Astrocyte of the cerebellum (primary cell): ENCODE results near the gene AIM2.

Experiments used
- DNase-seq: peaks from one replicate; pipeline ENCODE4 v3.0.0-alpha.2; 2011; ENCODE audit warnings: low read depth
- H3K4me3 ChIP-seq: 2 replicates; pipeline ENCODE4 v1.5.1; 2011; ENCODE audit warnings: mild to moderate bottlenecking, low read depth, low read length, moderate library complexity
- CTCF ChIP-seq: IDR thresholded peaks from 2 replicates; pipeline ENCODE4 v1.5.1; 2012; ENCODE audit warnings: low read length, low read depth, moderate library complexity, mild to moderate bottlenecking; ENCODE audit errors: missing control alignments
- in situ Hi-C: cut with HindIII; loops from 2 replicates; pipeline ENCODE4 v1.10.0; 2017; ENCODE audit warnings: low sequenced_read_pairs

The AIM2 gene

GRCh38 chr1:159081626-159082025 is 5.1 kb upstream of the AIM2 start:
- TF ChIP-seq CTCF, result no peak
- H3K4me3 ChIP-seq, result no peak overlapping the region
- DNase-seq, result no peak
- in situ Hi-C loops, result no loop called here

- in situ Hi-C loops, result no loop called here
- H3K4me3 ChIP-seq, result no peak overlapping the region
- TF ChIP-seq CTCF, result no peak
- DNase-seq, result no peak
These were observed 3.0 kb upstream of the AIM2 start for GRCh38 chr1:159079525-159079924.

- DNase-seq, result no peak
- H3K4me3 ChIP-seq, result no peak overlapping the region
- in situ Hi-C loops, result no loop called here
- TF ChIP-seq CTCF, result no peak
These were observed 775 bp upstream of the AIM2 start for GRCh38 chr1:159077120-159077961.

DNA sequence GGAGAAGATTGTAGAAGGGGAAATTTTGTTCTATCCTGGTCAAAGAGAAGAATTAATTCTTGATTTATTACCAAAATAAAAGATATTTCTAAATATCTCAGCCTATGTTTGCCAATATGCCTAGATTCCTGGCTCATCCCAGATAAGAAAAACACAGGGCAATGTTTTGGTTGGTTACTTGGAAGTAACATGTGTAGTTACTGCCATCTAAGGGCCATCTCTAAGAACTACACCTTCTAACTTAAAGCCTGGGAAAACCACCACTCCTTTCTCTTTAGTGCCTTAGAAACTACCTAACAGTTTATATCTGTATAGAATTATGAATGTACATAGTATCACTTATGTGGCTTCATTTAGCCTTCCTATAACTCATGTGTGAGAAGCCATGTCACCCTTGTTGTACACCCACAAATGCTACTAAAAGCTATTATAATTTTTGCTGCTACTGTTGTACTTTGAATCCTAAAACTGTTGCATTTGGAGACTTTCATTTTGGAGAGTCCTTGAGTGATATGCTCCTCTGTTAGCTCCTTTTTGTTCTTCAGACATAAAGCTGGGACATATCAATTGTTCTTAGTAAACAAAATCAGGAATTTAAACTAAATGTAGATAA is 4.5 kb downstream of the AIM2 start:
- in situ Hi-C loops, result no loop called here
- peak; percentile 63 for DNase-seq

DNA sequence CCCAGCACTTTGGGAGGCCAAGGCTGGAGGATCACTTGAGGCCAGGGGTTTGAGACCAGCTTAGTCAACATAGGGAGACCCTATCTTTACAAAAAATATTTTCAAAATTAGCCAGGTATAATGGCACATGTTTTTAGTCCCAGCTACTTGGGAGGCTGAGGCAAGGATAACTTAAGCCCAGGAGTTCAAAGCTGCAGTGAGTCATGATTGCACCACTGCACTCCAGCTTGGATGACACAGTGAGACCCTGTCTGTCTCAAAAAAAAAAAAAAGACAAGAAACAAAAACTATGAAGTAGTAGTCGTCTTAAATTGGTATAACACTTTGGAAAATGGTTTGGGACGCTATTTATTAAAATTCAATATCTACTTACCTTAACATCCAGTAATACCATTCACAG is 7.7 kb downstream of the AIM2 start:
- TF ChIP-seq CTCF, result no peak
- in situ Hi-C loops, result no loop called here
- H3K4me3 ChIP-seq, result no peak overlapping the region
- DNase-seq, result no peak

More for the DNA sequence above, 4.5 kb downstream of the AIM2 start:
- peak; percentile 69 for TF ChIP-seq CTCF
- H3K4me3 ChIP-seq, result no peak overlapping the region

- in situ Hi-C loops, result no loop called here
- DNase-seq, result no peak
- no peak overlapping the region for H3K4me3 ChIP-seq
- TF ChIP-seq CTCF, result no peak
These were observed 8.6 kb downstream of the AIM2 start for GRCh38 chr1:159067699-159068621.
